Hepatocyte (in vitro differentiated cells): ENCODE measurements around the gene SLC1A1. TPM values are rescaled to one million over a fixed set of nuclear protein-coding genes. Genes with fewer than 3 reads are reported as not detected.

Experiments
- DNase-seq: peaks from one replicate; pipeline ENCODE4 v3.0.0-alpha.2; 2016; ENCODE audit warnings: low spot score
- H2AFZ ChIP-seq: fragments of 200-600 bp; sonication (generic); 2 replicates; pipeline ENCODE4 v1.6.0; 2016; ENCODE audit warnings: antibody characterized with exemption, mild to moderate bottlenecking
- H3K27ac ChIP-seq: fragments of 200-600 bp; sonication (generic); 2 replicates; pipeline ENCODE4 v1.5.1; 2016; ENCODE audit warnings: mild to moderate bottlenecking
- H3K27me3 ChIP-seq: fragments of 200-600 bp; sonication (generic); 2 replicates; pipeline ENCODE4 v1.6.1; 2016
- H3K36me3 ChIP-seq: fragments of 200-600 bp; sonication (generic); replicated peaks from 2 replicates; pipeline ENCODE4 v1.5.1; 2016; ENCODE audit warnings: low read depth; ENCODE audit not compliant: insufficient read depth
- H3K4me1 ChIP-seq: fragments of 200-600 bp; sonication (generic); 2 replicates; pipeline ENCODE4 v1.5.1; 2016; ENCODE audit warnings: mild to moderate bottlenecking, moderate library complexity; ENCODE audit not compliant: insufficient read depth
- H3K4me2 ChIP-seq: fragments of 200-600 bp; sonication (generic); 2 replicates; pipeline ENCODE4 v1.6.0; 2016
- H3K4me3 ChIP-seq: fragments of 200-600 bp; sonication (generic); 2 replicates; pipeline ENCODE4 v1.5.1; 2016; ENCODE audit warnings: mild to moderate bottlenecking
- H3K79me2 ChIP-seq: fragments of 200-600 bp; sonication (generic); 2 replicates; pipeline ENCODE4 v1.6.0; 2017; ENCODE audit warnings: mild to moderate bottlenecking
- H3K9me2 ChIP-seq: fragments of 200-600 bp; sonication (generic); replicated peaks from 2 replicates; pipeline ENCODE4 v1.6.0; 2017; ENCODE audit warnings: mild to moderate bottlenecking; ENCODE audit not compliant: insufficient read depth
- H3K9me3 ChIP-seq: fragments of 200-600 bp; sonication (generic); 2 replicates; pipeline ENCODE4 v1.5.1; 2016; ENCODE audit warnings: low read depth, mild to moderate bottlenecking
- H4K20me1 ChIP-seq: fragments of 200-600 bp; sonication (generic); 2 replicates; pipeline ENCODE4 v1.6.0; 2016; ENCODE audit warnings: mild to moderate bottlenecking; ENCODE audit not compliant: insufficient read depth, poor library complexity, severe bottlenecking
- CTCF ChIP-seq: fragments of 200-600 bp; sonication (generic); IDR thresholded peaks from 2 replicates; pipeline ENCODE4 v1.5.1; 2016; ENCODE audit warnings: antibody characterized with exemption, mild to moderate bottlenecking; ENCODE audit not compliant: poor library complexity
- EZH2 ChIP-seq: fragments of 200-600 bp; sonication (generic); IDR thresholded peaks from 2 replicates; pipeline ENCODE4 v1.6.1; 2016; ENCODE audit warnings: antibody characterized with exemption, mild to moderate bottlenecking, borderline replicate concordance
- EZH2phosphoT487 ChIP-seq: fragments of 200-600 bp; sonication (generic); IDR thresholded peaks from one replicate; pipeline ENCODE4 v1.6.1; 2018; ENCODE audit warnings: antibody characterized with exemption, mild to moderate bottlenecking, low read depth, moderate library complexity; ENCODE audit not compliant: unreplicated experiment, severe bottlenecking
- WGBS: methylation state at CpG from one replicate; pipeline ENCODE4 v1.1.6; 2016; ENCODE audit warnings: low lambda C conversion rate; ENCODE audit errors: missing lambda C conversion rate; 5-methylcytosine and 5-hydroxymethylcytosine counted together
- polyA plus RNA-seq: library from polyadenylated mRNA; unstranded; fragments of >200 nt; fragmentation: Nextera tagmentation; extraction: Ambion mirVana; gene quantifications from 2 replicates; pipeline ENCODE4 v1.2.1, GENCODE V29; 2016
- total RNA-seq: library from RNA; depleted of rRNA; stranded (reverse); fragments of >200 nt; gene quantifications from 2 replicates; pipeline ENCODE4 v1.2.3, GENCODE V29; 2014

The SLC1A1 gene
- total and polyA plus RNA-seq, 2 experiments from 2014 or later: 36.1 to 50.7 TPM

- H3K27me3 ChIP-seq: no peaks in the 10 kb centered on the region
- 51% methylated on average over 4 of the region's 4 CpGs for WGBS
- H3K9me3 ChIP-seq: no peaks in the 10 kb centered on the region
- H3K27ac ChIP-seq: no peak overlapping the region
- no peaks in the 10 kb centered on the region for H3K36me3 ChIP-seq
- no peak for TF ChIP-seq CTCF
- no peak for TF ChIP-seq EZH2
- no peak for TF ChIP-seq EZH2phosphoT487
- no peaks in the 10 kb centered on the region for H3K4me1 ChIP-seq
- no peak overlapping the region for H2AFZ ChIP-seq
- no peaks in the 10 kb centered on the region for H4K20me1 ChIP-seq
- no peak overlapping the region for H3K4me3 ChIP-seq
- DNase-seq: no peak
- H3K79me2 ChIP-seq: no peaks in the 10 kb centered on the region
- no peaks in the 10 kb centered on the region for H3K9me2 ChIP-seq
- no peak overlapping the region for H3K4me2 ChIP-seq
These were observed 125.0 kb downstream of the SLC1A1 start for GRCh38 chr9:4615251-4615650.

- H3K27me3 ChIP-seq: no peaks in the 10 kb centered on the region
- H2AFZ ChIP-seq: no peak overlapping the region
- H3K4me3 ChIP-seq: no peak overlapping the region
- WGBS: 96% methylated on average over 5 of the region's 5 CpGs
- H3K4me2 ChIP-seq: no peak overlapping the region
- H3K36me3 ChIP-seq: no peaks in the 10 kb centered on the region
- no peaks in the 10 kb centered on the region for H3K9me3 ChIP-seq
- no peaks in the 10 kb centered on the region for H4K20me1 ChIP-seq
- no peak for DNase-seq
- no peaks in the 10 kb centered on the region for H3K79me2 ChIP-seq
- H3K27ac ChIP-seq: no peak overlapping the region
- TF ChIP-seq EZH2 (no peak), EZH2phosphoT487 (no peak), CTCF (no peak)
- no peaks in the 10 kb centered on the region for H3K9me2 ChIP-seq
- H3K4me1 ChIP-seq: no peaks in the 10 kb centered on the region
These were observed 125.5 kb downstream of the SLC1A1 start for GRCh38 chr9:4615778-4616177.

GRCh38 chr9:4617752-4618151 lies 127.5 kb downstream of the SLC1A1 start:
- Histone ChIP-seq H3K4me3 (no peak overlapping the region), H3K36me3 (no peaks in the 10 kb centered on the region), H3K27ac (no peak overlapping the region), H4K20me1 (no peaks in the 10 kb centered on the region), H3K4me1 (no peaks in the 10 kb centered on the region), H3K79me2 (no peaks in the 10 kb centered on the region), H3K4me2 (no peak overlapping the region), H3K9me2 (no peaks in the 10 kb centered on the region), H3K9me3 (no peaks in the 10 kb centered on the region), H2AFZ (no peak overlapping the region), H3K27me3 (no peaks in the 10 kb centered on the region)
- no peak for DNase-seq
- no peak for TF ChIP-seq CTCF
- TF ChIP-seq EZH2phosphoT487: no peak
- TF ChIP-seq EZH2: no peak
- 47% methylated on average over 3 of the region's 3 CpGs for WGBS

- H3K79me2 ChIP-seq: no peaks in the 10 kb centered on the region
- TF ChIP-seq EZH2phosphoT487: no peak
- TF ChIP-seq CTCF: no peak
- TF ChIP-seq EZH2: no peak
- H3K36me3 ChIP-seq: no peaks in the 10 kb centered on the region
- H3K9me3 ChIP-seq: no peaks in the 10 kb centered on the region
- H4K20me1 ChIP-seq: no peaks in the 10 kb centered on the region
- H3K27me3 ChIP-seq: no peaks in the 10 kb centered on the region
- WGBS: 97% methylated on average over 2 of the region's 2 CpGs
- H3K27ac ChIP-seq: no peak overlapping the region
- H3K4me2 ChIP-seq: no peak overlapping the region
- H3K4me1 ChIP-seq: no peaks in the 10 kb centered on the region
- no peak overlapping the region for H3K4me3 ChIP-seq
- no peak for DNase-seq
- H2AFZ ChIP-seq: no peak overlapping the region
- H3K9me2 ChIP-seq: no peaks in the 10 kb centered on the region
These were observed 128.4 kb downstream of the SLC1A1 start for GRCh38 chr9:4618700-4619099.
